Neuronal stem cell (in vitro differentiated cells): ENCODE data around the gene PAF1.

Experiments
- DNase-seq: peaks from one replicate; pipeline ENCODE4 v3.0.0-alpha.2; 2013; ENCODE audit warnings: low spot score
- H2AFZ ChIP-seq: one replicate; pipeline ENCODE4 v1.6.1; 2013; ENCODE audit warnings: mild to moderate bottlenecking, low read length, inconsistent platforms
- H2AK5ac ChIP-seq: 2 replicates; pipeline ENCODE4 v1.6.1; 2013; ENCODE audit warnings: low read depth, mild to moderate bottlenecking, inconsistent platforms, low read length, moderate library complexity, mixed read lengths
- H2BK120ac ChIP-seq: 2 replicates; pipeline ENCODE4 v1.6.1; 2013; ENCODE audit warnings: low read depth, mild to moderate bottlenecking, inconsistent platforms, low read length, moderate library complexity, mixed read lengths
- H2BK12ac ChIP-seq: one replicate; pipeline ENCODE4 v1.6.1; 2013; ENCODE audit warnings: low read length, inconsistent platforms
- H2BK15ac ChIP-seq: 2 replicates; pipeline ENCODE4 v1.6.1; 2013; ENCODE audit warnings: mild to moderate bottlenecking, low read length, inconsistent platforms, mixed read lengths
- H2BK5ac ChIP-seq: one replicate; pipeline ENCODE4 v1.6.1; 2013; ENCODE audit warnings: inconsistent platforms, mild to moderate bottlenecking, low read length, moderate library complexity
- H3K14ac ChIP-seq: one replicate; pipeline ENCODE4 v1.6.1; 2013; ENCODE audit warnings: low read length, inconsistent platforms
- H3K18ac ChIP-seq: 2 replicates; pipeline ENCODE4 v1.6.1; 2013; ENCODE audit warnings: low read length, inconsistent platforms
- H3K23ac ChIP-seq: 2 replicates; pipeline ENCODE4 v1.6.1; 2013; ENCODE audit warnings: low read depth, mild to moderate bottlenecking, mixed read lengths, low read length, inconsistent platforms; ENCODE audit not compliant: poor library complexity
- H3K27ac ChIP-seq: replicated peaks from 3 replicates; pipeline ENCODE4 v1.5.1; 2013; ENCODE audit warnings: low read length, inconsistent platforms
- H3K27me3 ChIP-seq, 3 experiments: 2 replicates each; pipeline ENCODE4 v1.6.1; 2013; ENCODE audit warnings: low read length in 3 of 3, mild to moderate bottlenecking in 2 of 3, inconsistent platforms in 1 of 3, low read depth in 1 of 3, mixed read lengths in 1 of 3, moderate library complexity in 1 of 3; ENCODE audit not compliant: control insufficient read depth in 3 of 3, insufficient read depth in 3 of 3
- H3K36me3 ChIP-seq, 2 donors: replicated peaks in 1 of 2; 2 replicates each; pipeline ENCODE4 v1.6.1; 2013; ENCODE audit warnings: low read length in 2 of 2; ENCODE audit not compliant: control insufficient read depth in 2 of 2, insufficient read depth in 2 of 2
- H3K4ac ChIP-seq: 2 replicates; pipeline ENCODE4 v1.6.1; 2013; ENCODE audit warnings: inconsistent platforms, mild to moderate bottlenecking, low read length, moderate library complexity
- H3K4me1 ChIP-seq, 2 donors: 1 replicate in 1 of 2; 2 replicates in 1 of 2; pipeline ENCODE4 v1.6.1; 2013; ENCODE audit warnings: low read length in 2 of 2, low read depth in 1 of 2; ENCODE audit not compliant: control insufficient read depth in 2 of 2, insufficient read depth in 1 of 2
- H3K4me2 ChIP-seq: one replicate; pipeline ENCODE4 v1.6.1; 2013; ENCODE audit warnings: mild to moderate bottlenecking, low read length, inconsistent platforms; ENCODE audit not compliant: insufficient read depth, poor library complexity, severe bottlenecking
- H3K4me3 ChIP-seq, 2 donors: 2 replicates each; pipeline ENCODE4 v1.5.1; 2013; ENCODE audit warnings: low read length in 2 of 2, mild to moderate bottlenecking in 2 of 2, inconsistent platforms in 1 of 2, moderate library complexity in 1 of 2
- H3K79me1 ChIP-seq: one replicate; pipeline ENCODE4 v1.6.1; 2013; ENCODE audit warnings: low read depth, mild to moderate bottlenecking, inconsistent platforms, low read length, moderate library complexity
- H3K9ac ChIP-seq: one replicate; pipeline ENCODE4 v1.6.1; 2013; ENCODE audit warnings: mild to moderate bottlenecking, low read depth, low read length, inconsistent platforms; ENCODE audit not compliant: poor library complexity
- H3K9me3 ChIP-seq, 2 donors: replicated peaks in 1 of 2; 2 replicates each; pipeline versions ENCODE3 to v1.6.1; 2013; ENCODE audit warnings: low read length in 2 of 2, mild to moderate bottlenecking in 2 of 2, inconsistent platforms in 1 of 2, low read depth in 1 of 2, mixed read lengths in 1 of 2, moderate library complexity in 1 of 2; ENCODE audit not compliant: control insufficient read depth in 2 of 2, insufficient read depth in 1 of 2
- H4K8ac ChIP-seq: one replicate; pipeline ENCODE4 v1.6.1; 2013; ENCODE audit warnings: low read depth, mild to moderate bottlenecking, inconsistent platforms, low read length, moderate library complexity
- H4K91ac ChIP-seq: one replicate; pipeline ENCODE4 v1.6.1; 2013; ENCODE audit warnings: low read length, low read depth, mild to moderate bottlenecking, inconsistent platforms; ENCODE audit not compliant: poor library complexity
- WGBS, 2 donors: extraction: QIAGEN DNeasy Blood & Tissue Kit; methylation state at CpG; one replicate each; pipeline ENCODE4 v1.1.7; 2013; ENCODE audit warnings: missing lambda C conversion rate in 2 of 2, mixed read lengths in 1 of 2; ENCODE audit not compliant: insufficient read length in 2 of 2, insufficient replicate concordance in 1 of 2; ENCODE audit errors: extremely low coverage in 2 of 2; 5-methylcytosine and 5-hydroxymethylcytosine counted together

The PAF1 gene

DNA sequence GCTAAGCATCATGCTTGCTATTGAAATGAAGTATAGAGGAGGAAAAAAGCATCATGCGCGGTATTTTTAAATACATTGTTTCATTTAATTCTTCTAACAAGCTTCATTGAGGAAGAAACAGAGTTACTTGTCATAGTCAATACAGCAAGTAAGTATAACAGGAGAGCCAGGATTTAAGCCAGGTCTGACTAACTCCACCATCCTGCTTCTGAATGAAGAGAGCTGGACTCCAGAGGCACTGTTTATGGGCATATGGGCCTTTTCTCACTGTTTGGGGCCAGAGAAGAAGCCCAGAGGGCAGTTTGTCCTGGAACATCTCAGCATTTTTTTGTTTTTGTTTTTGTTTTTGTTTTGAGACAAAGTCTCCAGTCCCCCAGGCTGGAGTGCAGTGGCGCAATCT is 40.8 kb downstream of the PAF1 start:
- no peaks in the 10 kb centered on the region for H3K9me3 ChIP-seq
- no peak overlapping the region for H2AFZ ChIP-seq
- no peak overlapping the region for H4K8ac ChIP-seq
- H3K4me3 ChIP-seq: no peak overlapping the region
- no peak overlapping the region for H3K18ac ChIP-seq
- no peak overlapping the region for H4K91ac ChIP-seq
- H3K36me3 ChIP-seq: peaks cover 30 to 96% of the 10 kb centered on the region in 2 donors
- no peak overlapping the region for H3K4me2 ChIP-seq
- H3K79me1 ChIP-seq: peaks cover 9% of the 10 kb centered on the region
- no peak overlapping the region for H2AK5ac ChIP-seq
- H2BK12ac ChIP-seq: no peak overlapping the region
- no peak overlapping the region for H3K23ac ChIP-seq
- H3K9ac ChIP-seq: no peak overlapping the region
- no CpG with 5 or more reads among the region's 3 CpGs for WGBS, 2 donors
- H3K27ac ChIP-seq: no peak overlapping the region
- no peak overlapping the region for H3K14ac ChIP-seq
- H2BK120ac ChIP-seq: no peak overlapping the region
- no peak overlapping the region for H3K4ac ChIP-seq
- H3K4me1 ChIP-seq: no peaks in the 10 kb centered on the region
- no peaks in the 10 kb centered on the region for H3K27me3 ChIP-seq
- no peak overlapping the region for H2BK15ac ChIP-seq
- no peak overlapping the region for H2BK5ac ChIP-seq
- DNase-seq: no peak

GRCh38 chr19:39349326-39349725 is 41.6 kb downstream of the PAF1 start:
- Histone ChIP-seq H2BK5ac (no peak overlapping the region), H3K14ac (no peak overlapping the region), H3K4me2 (no peak overlapping the region), H3K36me3 (peaks cover 28 to 96% of the 10 kb centered on the region in 2 donors), H3K9me3 (no peaks in the 10 kb centered on the region), H3K4me3 (no peak overlapping the region), H3K4me1 (no peaks in the 10 kb centered on the region), H3K27me3 (no peaks in the 10 kb centered on the region), H2AFZ (no peak overlapping the region), H4K8ac (no peak overlapping the region), H2AK5ac (no peak overlapping the region), H2BK15ac (no peak overlapping the region), H2BK120ac (no peak overlapping the region), H4K91ac (no peak overlapping the region), H3K79me1 (peaks cover 12% of the 10 kb centered on the region), H3K18ac (no peak overlapping the region), H3K9ac (no peak overlapping the region), H3K27ac (no peak overlapping the region), H2BK12ac (no peak overlapping the region), H3K23ac (no peak overlapping the region), H3K4ac (no peak overlapping the region)
- DNase-seq: no peak
- WGBS, 2 donors: no CpG with 5 or more reads among the region's 4 CpGs

- DNase-seq: no peak
- peaks cover 12% of the 10 kb centered on the region for H3K79me1 ChIP-seq
- no peak overlapping the region for H2BK15ac ChIP-seq
- H3K14ac ChIP-seq: no peak overlapping the region
- no peak overlapping the region for H3K23ac ChIP-seq
- no peak overlapping the region for H2BK5ac ChIP-seq
- H3K4me1 ChIP-seq: peaks cover 3 to 11% of the 10 kb centered on the region in 2 donors
- H3K4ac ChIP-seq: no peak overlapping the region
- no peaks in the 10 kb centered on the region for H3K27me3 ChIP-seq
- H2BK120ac ChIP-seq: no peak overlapping the region
- no peak overlapping the region for H3K27ac ChIP-seq
- no peak overlapping the region for H3K9ac ChIP-seq
- WGBS, 2 donors: no CpG with 5 or more reads among the region's 4 CpGs
- no peak overlapping the region for H2BK12ac ChIP-seq
- no peak overlapping the region for H3K4me2 ChIP-seq
- no peaks in the 10 kb centered on the region for H3K9me3 ChIP-seq
- H3K4me3 ChIP-seq: no peak overlapping the region
- no peak overlapping the region for H2AK5ac ChIP-seq
- no peak overlapping the region for H4K91ac ChIP-seq
- H4K8ac ChIP-seq: no peak overlapping the region
- peaks cover 21 to 83% of the 10 kb centered on the region in 2 donors for H3K36me3 ChIP-seq
- no peak overlapping the region for H2AFZ ChIP-seq
- no peak overlapping the region for H3K18ac ChIP-seq
Measured at GRCh38 chr19:39347332-39348164, 43.4 kb downstream of the PAF1 start.

DNA sequence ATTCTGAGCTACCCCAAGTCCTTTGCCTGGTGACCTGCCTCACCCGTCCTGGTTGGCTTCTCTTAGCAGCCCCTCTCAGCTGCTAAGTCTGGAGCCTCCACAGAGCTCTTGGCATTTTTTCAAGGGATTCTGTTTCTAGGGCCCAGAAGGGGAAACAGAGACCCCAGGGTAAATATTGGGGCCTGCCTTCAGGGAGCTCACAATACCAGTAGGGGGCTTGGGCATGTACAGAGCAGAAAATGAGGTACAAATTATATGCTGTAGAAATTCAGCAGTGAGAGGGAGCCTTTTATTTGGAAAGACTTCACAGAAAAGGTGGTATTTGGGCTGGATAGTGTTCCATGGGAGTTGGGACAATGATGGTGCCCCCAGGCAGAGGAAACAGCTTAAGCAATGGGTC is 45.0 kb downstream of the PAF1 start:
- no peak for DNase-seq
- Histone ChIP-seq H2BK12ac (no peak overlapping the region), H2BK120ac (no peak overlapping the region), H3K14ac (no peak overlapping the region), H3K9me3 (no peaks in the 10 kb centered on the region), H3K27ac (no peak overlapping the region), H3K4ac (no peak overlapping the region), H2BK15ac (no peak overlapping the region), H3K9ac (no peak overlapping the region), H3K4me1 (peaks cover 5 to 11% of the 10 kb centered on the region in 2 donors), H4K8ac (no peak overlapping the region), H2AFZ (no peak overlapping the region), H2BK5ac (no peak overlapping the region), H3K18ac (no peak overlapping the region), H4K91ac (no peak overlapping the region), H3K23ac (no peak overlapping the region), H3K4me3 (no peak overlapping the region), H3K36me3 (peaks cover 15 to 68% of the 10 kb centered on the region in 2 donors), H3K27me3 (no peaks in the 10 kb centered on the region), H3K4me2 (no peak overlapping the region), H3K79me1 (peaks cover 12% of the 10 kb centered on the region), H2AK5ac (no peak overlapping the region)
- no CpG with 5 or more reads among the region's 1 CpG for WGBS, 2 donors
